IPS-20b (cell line): Measurements from ENCODE around the gene SNRNP200.

Source experiments
- H3K27ac ChIP-seq: one replicate; pipeline ENCODE4 v1.5.1; 2013; ENCODE audit warnings: low read length
- H3K27me3 ChIP-seq: 2 replicates; pipeline ENCODE4 v1.6.1; 2013; ENCODE audit warnings: mild to moderate bottlenecking, low read length, inconsistent platforms; ENCODE audit not compliant: insufficient read depth
- H3K36me3 ChIP-seq: 2 replicates; pipeline ENCODE4 v1.6.1; 2013; ENCODE audit warnings: low read depth, mild to moderate bottlenecking, inconsistent platforms, low read length, moderate library complexity; ENCODE audit not compliant: insufficient read depth
- H3K4me1 ChIP-seq: 2 replicates; pipeline ENCODE4 v1.6.1; 2013; ENCODE audit warnings: mild to moderate bottlenecking, control low read depth, inconsistent platforms, low read length, moderate library complexity; ENCODE audit not compliant: insufficient read depth
- H3K4me3 ChIP-seq: 2 replicates; pipeline ENCODE4 v1.5.1; 2013; ENCODE audit warnings: mild to moderate bottlenecking, low read length, inconsistent platforms
- H3K9ac ChIP-seq: 2 replicates; pipeline ENCODE4 v1.6.1; 2013; ENCODE audit warnings: low read depth, mild to moderate bottlenecking, inconsistent platforms, low read length, moderate library complexity
- H3K9me3 ChIP-seq: 2 replicates; pipeline ENCODE4 v1.6.1; 2013; ENCODE audit warnings: mild to moderate bottlenecking, low read depth, low read length, inconsistent platforms; ENCODE audit not compliant: insufficient read depth

Gene SNRNP200

DNA sequence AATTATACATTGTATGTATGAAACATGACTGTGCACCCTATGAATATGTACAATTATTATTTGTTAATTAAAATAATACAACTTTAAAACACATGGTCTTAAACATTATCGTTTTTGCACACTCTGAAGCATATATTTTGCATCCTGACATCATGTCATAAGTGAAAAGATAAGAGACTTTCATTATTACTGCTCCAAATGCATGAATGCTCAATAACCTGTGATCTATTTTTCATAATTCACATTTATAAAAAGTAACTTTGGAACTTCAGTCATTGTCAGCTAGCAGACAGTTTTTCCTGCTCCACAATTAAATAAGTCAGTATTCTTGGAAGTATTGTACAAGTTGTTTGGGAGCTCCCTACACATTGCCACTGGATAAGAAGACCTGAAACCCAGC is 18.5 kb upstream of the SNRNP200 start:
- Histone ChIP-seq H3K36me3 (peaks cover 22% of the 10 kb centered on the region), H3K9ac (no peak overlapping the region), H3K4me1 (peaks cover 3% of the 10 kb centered on the region; the same call in 1 of the 2 replicates), H3K27ac (no peak overlapping the region), H3K4me3 (no peak overlapping the region), H3K27me3 (peaks cover 75% of the 10 kb centered on the region), H3K9me3 (no peaks in the 10 kb centered on the region)

DNA sequence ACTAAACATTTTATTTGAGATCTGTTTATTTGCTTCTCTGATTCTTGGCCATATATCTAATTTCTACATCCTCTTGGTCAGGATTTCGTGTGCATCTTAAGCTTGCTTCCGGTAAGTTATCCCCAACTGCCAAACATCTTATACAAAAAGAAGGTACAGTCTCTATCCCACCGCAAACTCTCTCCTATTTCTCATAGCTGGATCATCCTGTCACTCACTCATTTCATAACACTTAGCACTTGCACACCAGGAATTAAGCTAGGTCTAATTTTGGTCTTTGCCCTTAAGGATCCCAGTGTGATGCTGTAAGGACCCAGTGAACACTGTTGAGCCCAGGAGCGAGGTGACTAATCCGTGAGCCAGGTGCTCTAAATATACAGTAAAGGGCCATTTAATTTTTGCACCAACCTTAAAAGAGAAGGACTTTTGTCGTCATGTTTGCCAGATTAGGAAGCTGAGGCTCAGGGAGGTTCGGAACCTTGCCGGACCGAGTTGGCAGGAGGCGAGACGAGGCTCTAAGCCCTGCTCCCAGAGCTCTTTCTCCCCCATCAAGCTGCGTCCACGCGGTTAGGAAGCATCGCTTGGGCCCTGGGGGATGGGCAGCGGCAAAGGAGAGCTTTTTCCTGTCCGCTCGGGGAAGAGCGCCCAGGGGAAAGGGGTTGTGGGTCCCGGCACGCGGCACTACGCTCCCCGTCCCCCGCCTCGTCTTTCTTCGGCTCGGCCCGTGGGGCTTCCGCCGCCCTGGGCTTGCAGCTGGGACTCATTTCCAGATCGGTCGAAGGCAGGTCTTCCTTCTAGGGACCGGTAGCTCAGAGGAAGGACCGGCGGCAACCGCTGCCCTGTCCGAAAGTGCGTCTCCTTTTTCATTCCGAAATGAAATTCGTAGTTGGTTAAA is 15.6 kb upstream of the SNRNP200 start:
- H3K27ac ChIP-seq: no peak overlapping the region

DNA sequence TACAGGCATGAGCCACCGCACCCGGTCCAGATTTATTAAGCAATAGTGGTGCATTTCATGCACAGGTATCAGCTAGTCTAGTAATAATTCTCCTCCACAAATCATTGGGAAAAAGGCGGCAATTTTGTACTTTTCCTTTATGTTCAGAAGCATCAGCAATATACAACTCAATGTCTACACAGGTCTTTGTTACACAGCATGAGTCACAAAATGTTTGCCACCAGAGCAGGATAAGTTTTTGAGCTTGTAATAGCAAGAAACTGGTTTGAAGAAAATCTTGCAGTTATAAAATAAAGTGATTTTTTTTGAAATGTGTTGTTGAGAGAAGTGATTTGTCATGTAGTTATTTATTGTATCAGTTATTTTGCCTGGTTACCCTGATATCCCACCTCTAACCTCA is 15.0 kb upstream of the SNRNP200 start:
- H3K36me3 ChIP-seq: no peaks in the 10 kb centered on the region
- H3K27me3 ChIP-seq: peaks cover 63% of the 10 kb centered on the region
- peaks cover 3% of the 10 kb centered on the region; the same call in 1 of the 2 replicates for H3K4me1 ChIP-seq
- no peak overlapping the region for H3K9ac ChIP-seq
- H3K4me3 ChIP-seq: peak overlapping the region; percentile 74; the same call in 1 of the 2 replicates
- H3K9me3 ChIP-seq: no peaks in the 10 kb centered on the region
- H3K27ac ChIP-seq: no peak overlapping the region

More for the DNA sequence above, 15.6 kb upstream of the SNRNP200 start:
- no peaks in the 10 kb centered on the region for H3K9me3 ChIP-seq
- peaks cover 69% of the 10 kb centered on the region for H3K27me3 ChIP-seq
- H3K36me3 ChIP-seq: no peaks in the 10 kb centered on the region
- H3K4me1 ChIP-seq: peaks cover 3% of the 10 kb centered on the region; the same call in 1 of the 2 replicates
- peak overlapping the region; percentile 58; the same call in 1 of the 2 replicates for H3K9ac ChIP-seq
- peak overlapping the region; percentile 74 for H3K4me3 ChIP-seq

DNA sequence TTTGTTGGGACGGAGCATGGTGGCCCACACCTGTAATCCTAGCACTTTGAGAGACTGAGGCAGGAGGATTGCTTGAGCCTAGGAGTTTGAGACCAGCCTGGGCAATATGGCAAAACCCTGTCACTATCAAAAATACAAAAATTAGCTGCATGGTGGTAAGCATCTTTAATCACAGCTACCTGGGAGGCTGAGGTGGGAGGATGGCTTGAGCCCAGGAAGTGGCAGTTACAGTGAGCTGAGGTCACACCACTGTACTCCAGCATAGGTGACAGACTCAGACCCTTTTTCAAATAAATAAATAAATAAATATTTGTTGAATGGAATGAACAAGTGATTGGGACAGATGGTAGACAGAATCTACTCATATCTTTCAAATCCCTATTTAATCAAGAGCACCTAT is 14.1 kb upstream of the SNRNP200 start:
- Histone ChIP-seq H3K9me3 (no peaks in the 10 kb centered on the region), H3K36me3 (no peaks in the 10 kb centered on the region), H3K4me3 (no peak overlapping the region), H3K9ac (no peak overlapping the region), H3K27me3 (peaks cover 57% of the 10 kb centered on the region), H3K4me1 (no peaks in the 10 kb centered on the region), H3K27ac (no peak overlapping the region)

DNA sequence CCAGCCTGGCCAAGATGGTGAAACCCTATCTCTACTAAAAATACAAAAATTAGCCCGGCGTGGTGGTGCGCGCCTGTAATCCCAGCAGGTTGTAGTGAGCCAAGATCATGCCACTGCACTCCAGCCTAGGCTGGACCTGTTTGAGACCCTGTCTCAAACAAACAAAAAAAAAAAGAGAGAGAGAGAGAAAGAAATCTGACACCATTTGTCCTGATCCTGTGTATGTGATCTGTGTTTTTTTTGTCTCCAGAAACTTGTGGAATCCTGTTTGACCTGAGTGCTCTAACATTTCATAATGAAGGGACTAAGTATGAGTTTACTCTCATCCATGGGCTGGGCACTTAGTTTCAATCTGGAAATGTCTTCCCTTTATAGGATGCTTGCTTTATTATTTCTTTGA is 13.4 kb upstream of the SNRNP200 start:
- no peak overlapping the region for H3K9ac ChIP-seq
- H3K9me3 ChIP-seq: no peaks in the 10 kb centered on the region
- H3K36me3 ChIP-seq: no peaks in the 10 kb centered on the region
- H3K27ac ChIP-seq: no peak overlapping the region
- no peaks in the 10 kb centered on the region for H3K4me1 ChIP-seq
- H3K4me3 ChIP-seq: no peak overlapping the region
- H3K27me3 ChIP-seq: peaks cover 50% of the 10 kb centered on the region

DNA sequence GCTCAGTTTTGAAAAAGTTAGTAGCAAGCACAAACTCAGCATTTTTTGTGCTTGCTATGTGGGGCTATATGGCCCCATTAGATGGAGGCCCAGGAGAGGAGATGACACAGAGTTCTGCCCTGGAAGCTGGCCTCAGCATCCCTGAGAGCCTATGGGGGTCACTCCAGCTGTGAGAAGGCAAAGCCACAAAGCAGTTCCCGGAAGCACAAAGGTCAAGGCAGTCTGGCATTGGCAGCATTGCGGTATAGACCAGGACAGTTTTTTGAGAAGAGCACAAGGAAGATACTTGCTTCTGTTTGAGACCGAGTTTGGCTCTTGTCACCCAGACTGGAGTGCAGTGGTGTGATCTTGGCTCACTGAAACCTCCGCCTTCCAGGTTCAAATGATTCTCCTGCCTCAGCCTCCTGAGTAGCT is 12.2 kb upstream of the SNRNP200 start:
- Histone ChIP-seq H3K9me3 (no peaks in the 10 kb centered on the region), H3K4me3 (no peak overlapping the region), H3K27me3 (peaks cover 39% of the 10 kb centered on the region), H3K4me1 (no peaks in the 10 kb centered on the region), H3K9ac (no peak overlapping the region), H3K36me3 (no peaks in the 10 kb centered on the region), H3K27ac (no peak overlapping the region)

DNA sequence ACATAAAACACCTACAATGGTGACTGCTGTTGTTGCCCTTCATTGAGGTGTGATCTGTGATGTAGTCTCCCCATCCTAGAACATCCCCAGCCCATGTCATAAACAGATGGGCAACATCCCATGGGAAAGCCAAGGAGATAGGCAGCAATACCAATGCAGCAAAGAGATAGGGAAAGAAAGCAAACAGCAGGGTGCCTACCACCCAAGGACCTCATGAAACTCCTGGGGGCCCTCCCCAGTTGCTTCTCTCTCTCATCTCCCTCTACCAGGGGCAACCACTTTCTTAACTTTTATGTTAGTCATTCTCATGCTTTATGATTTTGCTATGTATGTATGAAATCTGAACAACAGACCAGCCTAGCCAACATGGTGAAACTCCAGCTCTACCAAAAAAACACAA is 11.7 kb upstream of the SNRNP200 start:
- H3K36me3 ChIP-seq: no peaks in the 10 kb centered on the region
- H3K9ac ChIP-seq: no peak overlapping the region
- H3K4me1 ChIP-seq: no peaks in the 10 kb centered on the region
- H3K27me3 ChIP-seq: peaks cover 33% of the 10 kb centered on the region
- no peaks in the 10 kb centered on the region for H3K9me3 ChIP-seq
- no peak overlapping the region for H3K27ac ChIP-seq
- no peak overlapping the region for H3K4me3 ChIP-seq

DNA sequence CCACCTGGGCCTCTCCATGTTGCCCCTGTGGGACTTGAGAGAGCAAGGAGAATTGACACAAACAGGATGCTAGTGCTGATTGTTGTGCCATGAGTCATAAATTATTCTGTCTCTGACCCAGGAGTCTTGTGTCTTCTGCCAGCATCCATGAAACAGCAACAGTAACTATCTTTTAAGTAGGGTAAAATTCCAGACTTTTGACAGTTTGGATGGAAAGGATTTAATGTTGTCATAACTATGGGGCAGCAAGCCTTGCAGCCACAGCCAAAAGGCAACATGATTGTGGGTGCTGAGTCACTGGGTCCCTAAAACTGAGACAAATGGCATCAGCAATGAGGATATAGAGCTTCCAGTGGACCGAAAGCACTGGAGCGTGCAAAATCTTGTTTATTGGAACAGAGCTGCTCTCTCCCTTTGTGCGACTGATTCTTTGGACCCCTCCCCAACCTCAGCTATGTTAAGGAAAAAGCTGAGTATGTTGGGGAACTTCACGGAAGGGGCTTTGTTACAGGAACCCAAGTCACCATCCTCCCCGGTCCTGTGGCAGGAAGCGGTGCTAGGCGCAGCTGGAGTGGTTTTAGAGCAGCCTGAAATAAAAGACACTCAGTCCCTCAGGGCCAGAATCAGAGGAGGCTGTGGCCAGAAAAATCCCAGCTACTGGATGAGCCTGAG is 10.2 kb upstream of the SNRNP200 start:
- Histone ChIP-seq H3K27ac (no peak overlapping the region), H3K4me3 (no peak overlapping the region), H3K27me3 (peaks cover 18% of the 10 kb centered on the region), H3K4me1 (no peaks in the 10 kb centered on the region), H3K9me3 (no peaks in the 10 kb centered on the region), H3K36me3 (no peaks in the 10 kb centered on the region), H3K9ac (no peak overlapping the region)

DNA sequence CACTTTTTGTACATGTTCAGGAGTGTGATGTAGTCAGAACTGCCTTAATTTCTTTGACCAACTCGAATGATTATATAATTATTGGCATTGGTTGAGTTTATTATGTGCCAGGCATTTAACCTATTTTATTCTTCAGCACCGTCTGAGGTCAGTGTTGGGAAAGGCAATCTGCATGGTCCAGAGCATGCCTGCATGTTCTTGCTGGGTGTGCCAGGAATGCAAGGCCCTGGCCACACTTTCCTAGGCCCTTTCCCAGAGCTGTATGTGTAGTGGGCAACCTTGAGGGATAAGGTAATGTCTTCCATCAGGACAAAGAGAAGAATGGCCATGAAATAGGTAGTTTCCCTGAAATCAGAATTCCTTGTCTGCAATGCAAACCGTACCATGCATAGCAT is 9.7 kb upstream of the SNRNP200 start:
- H3K27me3 ChIP-seq: peaks cover 13% of the 10 kb centered on the region
- no peak overlapping the region for H3K4me3 ChIP-seq
- no peak overlapping the region for H3K9ac ChIP-seq
- H3K9me3 ChIP-seq: no peaks in the 10 kb centered on the region
- H3K36me3 ChIP-seq: no peaks in the 10 kb centered on the region
- H3K4me1 ChIP-seq: no peaks in the 10 kb centered on the region
- no peak overlapping the region for H3K27ac ChIP-seq

DNA sequence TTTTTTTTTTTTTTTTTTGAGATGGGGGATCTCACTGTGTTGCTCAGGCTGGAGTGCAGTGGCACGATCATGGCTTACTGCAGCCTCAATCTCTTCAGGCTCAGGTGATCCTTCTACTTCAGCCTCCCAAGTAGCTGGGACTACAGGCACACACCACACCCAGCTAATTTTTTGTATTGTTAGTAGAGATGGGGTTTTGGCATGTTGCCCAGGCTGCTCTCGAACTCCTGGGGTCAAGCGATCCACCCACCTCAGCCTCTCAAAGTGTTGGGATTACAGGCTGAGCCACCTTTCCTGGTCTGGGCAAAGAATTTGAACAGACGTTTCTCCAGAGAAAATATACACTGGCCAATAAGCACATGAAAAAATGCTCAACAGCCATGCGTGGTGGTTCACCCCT is 2.9 kb upstream of the SNRNP200 start:
- H3K27ac ChIP-seq: no peak overlapping the region
- H3K9ac ChIP-seq: no peak overlapping the region
- peaks cover 11% of the 10 kb centered on the region for H3K4me1 ChIP-seq
- H3K9me3 ChIP-seq: no peaks in the 10 kb centered on the region
- no peaks in the 10 kb centered on the region for H3K27me3 ChIP-seq
- no peak overlapping the region for H3K4me3 ChIP-seq
- H3K36me3 ChIP-seq: peaks cover 14% of the 10 kb centered on the region

DNA sequence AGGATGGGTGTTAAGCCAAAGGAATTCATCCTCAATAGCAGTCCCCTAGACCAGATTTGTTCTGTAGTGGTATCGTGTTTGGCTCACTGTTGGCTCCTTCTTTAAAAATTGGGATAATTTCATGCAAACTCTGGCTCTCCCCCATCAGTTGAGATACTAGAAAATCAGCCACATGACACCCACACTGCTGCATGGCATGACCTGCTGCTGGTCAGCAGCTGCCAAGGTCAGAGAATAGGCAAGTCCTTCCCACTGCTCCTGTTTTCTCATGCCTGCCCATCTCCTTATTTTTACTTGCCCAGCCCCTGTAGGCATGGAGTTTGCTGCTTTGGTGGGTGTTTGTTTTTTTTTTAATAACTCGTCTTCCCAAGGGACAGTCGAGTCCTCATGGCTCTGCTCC is 1.0 kb upstream of the SNRNP200 start:
- H3K27ac ChIP-seq: peak overlapping the region; percentile 79
- H3K4me1 ChIP-seq: peaks cover 11% of the 10 kb centered on the region

DNA sequence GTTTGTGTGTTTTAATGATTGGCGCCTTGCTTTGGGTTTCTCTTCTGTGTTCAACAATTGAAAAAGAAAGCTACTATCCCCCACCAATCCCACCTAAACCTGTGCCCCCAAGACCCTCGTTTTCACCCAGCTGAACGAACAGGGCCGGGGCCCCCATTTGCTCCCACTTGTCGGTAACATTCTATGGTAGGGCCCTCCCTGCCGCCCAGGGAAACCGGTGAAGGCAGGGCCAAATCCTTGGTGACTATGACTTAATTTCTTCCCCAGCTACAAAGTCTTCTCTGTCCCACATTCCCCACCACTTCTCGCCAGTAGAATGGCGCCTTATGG is 598 bp upstream of the SNRNP200 start:
- H3K4me1 ChIP-seq: peaks cover 11% of the 10 kb centered on the region
- H3K27me3 ChIP-seq: no peaks in the 10 kb centered on the region
- H3K4me3 ChIP-seq: peak overlapping the region; percentile 99
- H3K9ac ChIP-seq: peak overlapping the region; percentile 98
- H3K9me3 ChIP-seq: no peaks in the 10 kb centered on the region
- peak overlapping the region; percentile 79 for H3K27ac ChIP-seq
- peaks cover 37% of the 10 kb centered on the region for H3K36me3 ChIP-seq

More for the DNA sequence above, 1.0 kb upstream of the SNRNP200 start:
- Histone ChIP-seq H3K9ac (peak overlapping the region; percentile 98), H3K9me3 (no peaks in the 10 kb centered on the region), H3K4me3 (peak overlapping the region; percentile 99), H3K27me3 (no peaks in the 10 kb centered on the region), H3K36me3 (peaks cover 32% of the 10 kb centered on the region)
